ENCODE data around the gene SLC5A5.

- peak; percentile 58 to 98 (median 92) for TF ChIP-seq CTCF (IDR thresholded peaks at IDR 0.05)
- TF ChIP-seq POLR2A (IDR thresholded peaks at IDR 0.05), result peak; percentile 25 to 79
These were observed 61.0 kb downstream of the SLC5A5 start, which contains the start of gene CCDC124 for GRCh38 chr19:17932485-17933338.
